GM12878 (cell line): ENCODE results near the gene UXT. TPM values are rescaled to one million over a fixed set of nuclear protein-coding genes. Genes with fewer than 3 reads are reported as not detected.

ENCODE experiments used
- ATAC-seq: fragments of 200-7000 bp; cut with Tn5 transposase; 3 replicates; pipeline ENCODE4 v1.9.1; 2020; ENCODE audit warnings: mild to moderate bottlenecking, moderate library complexity
- BruUV-seq: library from RNA; stranded (reverse); fragments of 400-500 nt; replicated peaks from 2 replicates; lab custom pipeline; 2021; lab: Mats Ljungman, UMichigan
- CTCF ChIA-PET: fragments of 300-600 bp; sonication (Branson Sonifier 250); formaldehyde crosslinking; extraction: SDS; loops from one replicate; lab custom pipeline; 2021; ENCODE audit warnings: inconsistent platforms; lab: Yijun Ruan, JAX
- POLR2A ChIA-PET: fragments of 350-600 bp; formaldehyde crosslinking; extraction: SDS; loops from one replicate; lab custom pipeline; 2021; ENCODE audit warnings: inconsistent platforms; lab: Charles Lee
- RAD21 ChIA-PET: fragments of 300-600 bp; sonication (Branson Sonifier 250); formaldehyde crosslinking; loops from one replicate; lab custom pipeline; 2023; ENCODE audit warnings: antibody characterized with exemption; ENCODE audit not compliant: unreplicated experiment; lab: Charles Lee
- SMC1A ChIA-PET: fragments of 300-600 bp; sonication (Branson Sonifier 250); formaldehyde crosslinking; loops from one replicate; lab custom pipeline; 2023; ENCODE audit not compliant: unreplicated experiment, uncharacterized antibody; lab: Charles Lee
- DNase-seq: peaks from one replicate; pipeline ENCODE4 v3.0.0-alpha.2; 2011; ENCODE audit warnings: low read depth, low spot score
- FAIRE-seq: peaks from 3 replicates; lab custom pipeline; 2011; peaks lifted over from hg19 to GRCh38; lab: Jason Lieb, UNC
- H2AFZ ChIP-seq: 2 replicates; pipeline ENCODE4 v1.6.0; 2011; ENCODE audit warnings: low read depth, low read length, control low read depth; ENCODE audit not compliant: control insufficient read depth
- H3K27ac ChIP-seq: 2 replicates; pipeline ENCODE4 v1.5.1; 2011; ENCODE audit warnings: control low read depth; ENCODE audit not compliant: control insufficient read depth, insufficient read depth
- H3K27me3 ChIP-seq, 2 experiments: replicated peaks in 1 of 2; 2 replicates each; pipeline versions ENCODE4 v1.6.0 to v1.6.1; 2011; ENCODE audit warnings: low read length in 1 of 2; ENCODE audit not compliant: control insufficient read depth in 2 of 2, insufficient read depth in 2 of 2
- H3K36me3 ChIP-seq, 2 experiments: 2 replicates each; pipeline ENCODE4 v1.5.1; 2011; ENCODE audit warnings: low read length in 1 of 2; ENCODE audit not compliant: control insufficient read depth in 2 of 2, insufficient read depth in 2 of 2
- H3K4me1 ChIP-seq: 2 replicates; pipeline ENCODE4 v1.6.1; 2011; ENCODE audit warnings: mild to moderate bottlenecking, low read length, moderate library complexity, mixed read lengths; ENCODE audit not compliant: control insufficient read depth, insufficient read depth
- H3K4me2 ChIP-seq: 2 replicates; pipeline ENCODE4 v1.6.0; 2011; ENCODE audit warnings: control low read depth; ENCODE audit not compliant: control insufficient read depth, insufficient read depth
- H3K4me3 ChIP-seq: fragments of 200-600 bp; sonication (generic); 2 replicates; pipeline ENCODE4 v1.5.1; 2016
- H3K79me2 ChIP-seq: 2 replicates; pipeline ENCODE4 v1.6.0; 2011; ENCODE audit warnings: low read length; ENCODE audit not compliant: control insufficient read depth, insufficient read depth
- H3K9ac ChIP-seq: 2 replicates; pipeline ENCODE4 v1.8.0; 2011; ENCODE audit warnings: low read length, control low read depth, mixed read lengths; ENCODE audit not compliant: control insufficient read depth, insufficient read depth
- H3K9me3 ChIP-seq: replicated peaks from 3 replicates; pipeline ENCODE4 v1.5.1; 2011; ENCODE audit warnings: mild to moderate bottlenecking, low read length; ENCODE audit not compliant: control insufficient read depth, insufficient read depth
- H4K20me1 ChIP-seq: 2 replicates; pipeline ENCODE4 v1.6.0; 2011; ENCODE audit not compliant: control insufficient read depth, insufficient read depth
- BCL3 ChIP-seq: IDR thresholded peaks from 2 replicates; pipeline ENCODE4 v1.6.1; 2011; ENCODE audit warnings: borderline replicate concordance, low read depth, mild to moderate bottlenecking, moderate library complexity, low read length; ENCODE audit not compliant: insufficient read depth, poor library complexity, severe bottlenecking
- ESRRA ChIP-seq: IDR thresholded peaks from 2 replicates; pipeline ENCODE4 v1.6.1; 2012; ENCODE audit warnings: mild to moderate bottlenecking, low read length, improper control_type of control experiment
- HDGF ChIP-seq: fragments of 450-650 bp; IDR thresholded peaks from 2 replicates; pipeline ENCODE4 v1.6.1; 2016; ENCODE audit warnings: antibody characterized with exemption
- IRF5 ChIP-seq: fragments of 450-650 bp; IDR thresholded peaks from 2 replicates; pipeline ENCODE4 v1.6.1; 2017; ENCODE audit warnings: borderline replicate concordance
- MYC ChIP-seq: IDR thresholded peaks from 2 replicates; pipeline ENCODE4 v1.6.1; 2011; ENCODE audit warnings: mild to moderate bottlenecking, low read length, moderate library complexity, inconsistent platforms; ENCODE audit not compliant: insufficient read depth, insufficient replicate concordance, insufficient read length, severe bottlenecking
- PKNOX1 ChIP-seq: fragments of 450-650 bp; IDR thresholded peaks from 2 replicates; pipeline ENCODE4 v1.6.1; 2016; ENCODE audit warnings: mild to moderate bottlenecking
- SUPT20H ChIP-seq: IDR thresholded peaks from 2 replicates; pipeline ENCODE4 v1.6.1; 2011; ENCODE audit warnings: low read depth, mild to moderate bottlenecking, low read length, moderate library complexity, borderline replicate concordance; ENCODE audit not compliant: control insufficient read depth
- ZBTB33 ChIP-seq: fragments of 450-650 bp; IDR thresholded peaks from 2 replicates; pipeline ENCODE4 v1.6.1; 2017; ENCODE audit warnings: mild to moderate bottlenecking
- WGBS: methylation state at CpG from one replicate; pipeline ENCODE4 v1.1.6; 2016; ENCODE audit warnings: low lambda C conversion rate; ENCODE audit not compliant: insufficient replicate concordance, insufficient coverage; ENCODE audit errors: missing lambda C conversion rate; 5-methylcytosine and 5-hydroxymethylcytosine counted together
- in situ Hi-C: fragments of 300-500 bp; cut with MboI; formaldehyde crosslinking; loops from 9 replicates; pipeline ENCODE4 v1.14.3; 2018; ENCODE audit warnings: mixed read lengths
- intact Hi-C: fragments of 100-400 bp; cut with micrococcal nuclease; formaldehyde crosslinking; loops from one replicate; pipeline ENCODE4 v1.14.2; 2022; ENCODE audit not compliant: unreplicated experiment
- polyA plus RNA-seq, 11 experiments: library from polyadenylated mRNA; depleted of rRNA in 4 of 11; unstranded in 6 of 11; stranded (reverse) in 5 of 11; fragments of >200 nt; fragmentation: Nextera tagmentation in 4 of 11; fragmentation: Illumina TruSeq in 1 of 11; extraction: Ambion mirVana in 4 of 11; extraction: Trizol in 1 of 11; gene quantifications; 1 replicate in 1 of 11; 2 replicates in 10 of 11; pipeline versions ENCODE4 v1.2.1 to v1.2.3, GENCODE V29; 2011 to 2016; ENCODE audit warnings: inconsistent platforms in 2 of 11, missing spikeins in 2 of 11, low read depth in 1 of 11
- total RNA-seq, 4 experiments: library from RNA; depleted of rRNA in 3 of 4; stranded (reverse); fragments of >200 nt in 3 of 4; fragmentation: Illumina TruSeq in 1 of 4; extraction: Trizol in 1 of 4; gene quantifications; 2 replicates each; pipeline versions ENCODE4 v1.2.1 to v1.2.3, GENCODE V29; 2013 to 2021
- TF ChIP-seq, protein P1 (sequence below): IDR thresholded peaks from 2 replicates; pipeline ENCODE4 v1.6.1; 2012; ENCODE audit warnings: mild to moderate bottlenecking, low read depth, low read length

UXT gene
- total and polyA plus RNA-seq, 10 of the 15 experiments (the other 5 are each of a cell fraction or from before 2014, with no cell fraction given) = 105 to 245 (median 206) TPM

DNA sequence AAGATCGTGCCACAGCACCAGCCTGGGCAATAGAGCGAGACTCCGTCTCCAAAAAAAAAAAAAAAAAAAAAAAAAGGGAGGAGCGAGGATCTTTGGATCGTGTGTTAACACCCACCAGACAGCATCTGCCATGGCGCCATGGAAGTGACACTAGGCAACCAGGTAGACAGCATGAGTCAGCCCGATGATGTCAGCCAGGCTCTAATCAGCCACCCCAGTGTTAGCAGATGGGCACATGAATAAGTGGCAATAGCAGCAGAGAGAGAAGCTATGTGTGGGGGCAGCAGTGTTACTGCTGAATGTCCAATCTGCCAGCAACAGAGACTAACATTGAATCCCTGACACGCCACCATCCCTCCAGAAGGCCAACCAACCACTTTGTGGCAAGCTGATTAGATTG is 45.9 kb downstream of the UXT start:
- 44% methylated on average over 5 of the region's 8 CpGs for WGBS
- Histone ChIP-seq H3K4me1 (no peaks in the 10 kb centered on the region), H3K79me2 (no peaks in the 10 kb centered on the region), H3K4me2 (no peak overlapping the region), H3K27ac (no peak overlapping the region), H3K27me3 (no peaks in the 10 kb centered on the region), H2AFZ (no peak overlapping the region), H3K4me3 (no peak overlapping the region), H3K9ac (no peak overlapping the region), H3K9me3 (no peaks in the 10 kb centered on the region), H3K36me3 (no peaks in the 10 kb centered on the region), H4K20me1 (no peaks in the 10 kb centered on the region; the same call in 1 of the 2 replicates)
- ATAC-seq (no peak), FAIRE-seq (no peak), DNase-seq (no peak)
- intact Hi-C loops (no loop called here), in situ Hi-C loops (no loop called here)
- no TSS peak for BruUV-seq
- POLR2A ChIA-PET = interaction anchor here (0.7 kb wide), 1 partner anchor 36 kb away, joined by 4 read pairs; no protein-coding TSS in a partner anchor
- CTCF ChIA-PET = interaction anchor here (1.3 kb wide), 1 partner anchor 31 kb away, joined by 4 read pairs; no protein-coding TSS in a partner anchor
- RAD21 ChIA-PET = interaction anchor here (0.7 kb wide), 1 partner anchor 32 kb away, joined by 6 read pairs; no protein-coding TSS in a partner anchor
- SMC1A ChIA-PET = interaction anchor here (2.0 kb wide), 1 partner anchor 15 kb away, joined by 8 read pairs; no protein-coding TSS in a partner anchor
- TF ChIP-seq IRF5 (no peak), SUPT20H (no peak), PKNOX1 (no peak), BCL3 (no peak), ZBTB33 (no peak), ESRRA (no peak), HDGF (no peak), MYC (no peak)
- TF ChIP-seq, protein P1, sequence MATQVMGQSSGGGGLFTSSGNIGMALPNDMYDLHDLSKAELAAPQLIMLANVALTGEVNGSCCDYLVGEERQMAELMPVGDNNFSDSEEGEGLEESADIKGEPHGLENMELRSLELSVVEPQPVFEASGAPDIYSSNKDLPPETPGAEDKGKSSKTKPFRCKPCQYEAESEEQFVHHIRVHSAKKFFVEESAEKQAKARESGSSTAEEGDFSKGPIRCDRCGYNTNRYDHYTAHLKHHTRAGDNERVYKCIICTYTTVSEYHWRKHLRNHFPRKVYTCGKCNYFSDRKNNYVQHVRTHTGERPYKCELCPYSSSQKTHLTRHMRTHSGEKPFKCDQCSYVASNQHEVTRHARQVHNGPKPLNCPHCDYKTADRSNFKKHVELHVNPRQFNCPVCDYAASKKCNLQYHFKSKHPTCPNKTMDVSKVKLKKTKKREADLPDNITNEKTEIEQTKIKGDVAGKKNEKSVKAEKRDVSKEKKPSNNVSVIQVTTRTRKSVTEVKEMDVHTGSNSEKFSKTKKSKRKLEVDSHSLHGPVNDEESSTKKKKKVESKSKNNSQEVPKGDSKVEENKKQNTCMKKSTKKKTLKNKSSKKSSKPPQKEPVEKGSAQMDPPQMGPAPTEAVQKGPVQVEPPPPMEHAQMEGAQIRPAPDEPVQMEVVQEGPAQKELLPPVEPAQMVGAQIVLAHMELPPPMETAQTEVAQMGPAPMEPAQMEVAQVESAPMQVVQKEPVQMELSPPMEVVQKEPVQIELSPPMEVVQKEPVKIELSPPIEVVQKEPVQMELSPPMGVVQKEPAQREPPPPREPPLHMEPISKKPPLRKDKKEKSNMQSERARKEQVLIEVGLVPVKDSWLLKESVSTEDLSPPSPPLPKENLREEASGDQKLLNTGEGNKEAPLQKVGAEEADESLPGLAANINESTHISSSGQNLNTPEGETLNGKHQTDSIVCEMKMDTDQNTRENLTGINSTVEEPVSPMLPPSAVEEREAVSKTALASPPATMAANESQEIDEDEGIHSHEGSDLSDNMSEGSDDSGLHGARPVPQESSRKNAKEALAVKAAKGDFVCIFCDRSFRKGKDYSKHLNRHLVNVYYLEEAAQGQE = no peak
